ENCODE measurements around the gene MAPK6. TPM values are rescaled to one million over a fixed set of nuclear protein-coding genes. Genes with fewer than 3 reads are reported as not detected.

The MAPK6 gene
- total and polyA plus RNA-seq, 2 of the 8 experiments (the other 6 are each of a cell fraction or from before 2014, with no cell fraction given): 22.6 to 108 TPM

DNA sequence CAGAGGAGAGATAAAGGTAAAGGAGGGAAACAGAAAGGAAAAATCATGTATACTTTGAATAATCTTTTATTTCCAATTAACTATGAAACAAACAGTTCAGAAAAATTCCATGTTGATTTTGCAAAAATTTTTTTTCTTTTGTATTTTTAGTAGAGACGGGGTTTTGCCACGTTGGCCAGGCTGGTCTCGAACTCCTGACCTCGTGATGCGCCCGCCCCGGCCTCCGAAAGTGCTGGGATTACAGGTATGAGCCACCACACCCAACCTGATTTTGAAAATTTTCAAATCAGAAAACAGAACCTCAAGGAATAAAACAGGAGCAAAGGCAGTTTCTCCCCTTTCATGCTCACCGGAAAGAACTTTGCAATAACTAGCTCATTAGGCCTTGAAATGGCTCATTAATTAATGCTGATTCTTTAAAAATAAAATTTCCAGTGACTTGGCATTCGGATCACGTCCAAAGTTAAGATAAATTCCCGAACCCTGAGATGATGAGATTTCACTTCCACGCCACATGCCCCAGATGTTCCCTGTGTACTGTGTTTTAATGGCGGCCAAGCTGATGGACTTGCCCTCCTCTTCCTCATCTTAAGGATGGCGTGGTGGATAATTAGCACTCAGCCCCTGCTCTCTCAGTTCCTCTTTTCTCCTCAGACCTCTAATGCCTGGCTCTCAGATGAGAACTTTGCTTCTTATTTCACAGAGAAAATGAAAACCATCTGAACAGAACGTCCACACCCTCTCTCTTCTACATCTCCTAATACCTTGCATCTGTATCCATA lies 82.7 kb downstream of the MAPK6 start (continued):
- TF ChIP-seq SRF (IDR thresholded peaks at IDR 0.05; ENCODE audit: low read depth, low read length): no peak
- no peak for TF ChIP-seq TAF7 (optimal IDR thresholded peaks at IDR 0.05; ENCODE audit: borderline replicate concordance, low read depth, low read length)
- no peak for TF ChIP-seq CTBP2 (IDR thresholded peaks at IDR 0.05; ENCODE audit: borderline replicate concordance, insufficient read depth, insufficient read length, low read length)
- TF ChIP-seq JUND (IDR thresholded peaks at IDR 0.05; ENCODE audit: low read length): no peak
- TF ChIP-seq RNF2 (IDR thresholded peaks at IDR 0.05; ENCODE audit: borderline replicate concordance, low read depth, low read length, missing control alignments, poor library complexity, severe bottlenecking): no peak
- TF ChIP-seq E2F6 (IDR thresholded peaks at IDR 0.05): no peak

All from H1 (cell line).